Left lung (tissue), 10 donors: ENCODE measurements around the gene CRIP3. TPM values are rescaled to one million over a fixed set of nuclear protein-coding genes. Genes with fewer than 3 reads are reported as not detected.

Experiments
- ATAC-seq: fragments of 200-7000 bp; cut with Tn5 transposase; one replicate; pipeline ENCODE4 v1.9.1; 2020; ENCODE audit warnings: moderate library complexity
- DNase-seq, 4 donors: peaks; one replicate each; pipeline ENCODE4 v3.0.0-alpha.2; 2013 to 2020
- H3K27ac ChIP-seq, 2 donors: fragments of 200-600 bp; sonication (generic) in 1 of 2; one replicate each; pipeline versions ENCODE4 v1.5.0 to v1.8.0; 2020 to 2021
- H3K27me3 ChIP-seq, 2 donors: fragments of 200-600 bp; sonication (generic) in 1 of 2; one replicate each; pipeline versions ENCODE4 v1.5.0 to v1.8.0; 2020 to 2021
- H3K36me3 ChIP-seq, 2 donors: fragments of 200-600 bp; sonication (generic) in 1 of 2; one replicate each; pipeline versions ENCODE4 v1.5.0 to v1.8.0; 2020 to 2021
- H3K4me1 ChIP-seq, 2 donors: fragments of 200-600 bp; one replicate each; pipeline ENCODE4 v1.8.0; 2021
- H3K4me3 ChIP-seq, 2 donors: fragments of 200-600 bp; sonication (generic) in 1 of 2; one replicate each; pipeline versions ENCODE4 v1.5.0 to v1.8.0; 2020 to 2021; ENCODE audit warnings: mild to moderate bottlenecking in 1 of 2
- H3K9me3 ChIP-seq, 2 donors: fragments of 200-600 bp; sonication (generic) in 1 of 2; one replicate each; pipeline versions ENCODE4 v1.5.0 to v1.8.0; 2020 to 2021
- intact Hi-C, 2 donors: fragments of 100-400 bp; cut with DNase I; formaldehyde crosslinking; loops; one replicate each; pipeline versions ENCODE4 v1.11.2 to v1.14.2; 2022
- polyA plus RNA-seq, 6 donors: library from polyadenylated mRNA; unstranded; fragments of 120-200 nt; gene quantifications; one replicate each; pipeline ENCODE4 v1.2.1, GENCODE V29; 2013; ENCODE audit not compliant: insufficient read length in 6 of 6
- total RNA-seq, 2 donors: library from RNA; stranded (reverse); fragmentation: NEBNext Ultra II Directional; extraction: Animal tissue kit (Norgen Biotek cat#: 25700); gene quantifications; one replicate each; pipeline ENCODE4 v1.2.1, GENCODE V29; 2021
- TF ChIP-seq, protein P1 (sequence below), 2 donors: fragments of 200-600 bp; sonication (generic) in 1 of 2; IDR thresholded peaks; one replicate each; pipeline versions ENCODE4 v1.5.0 to v1.8.0; 2021; ENCODE audit warnings: antibody characterized with exemption in 2 of 2
- donor health status: DM: no; HTN: yes; CAD: no.
- donor health status: DM: no; HTN: no; CAD: no.

Gene CRIP3
- total and polyA plus RNA-seq, 8 donors, result 0.52 to 7.6 (median 3.8) TPM

DNA sequence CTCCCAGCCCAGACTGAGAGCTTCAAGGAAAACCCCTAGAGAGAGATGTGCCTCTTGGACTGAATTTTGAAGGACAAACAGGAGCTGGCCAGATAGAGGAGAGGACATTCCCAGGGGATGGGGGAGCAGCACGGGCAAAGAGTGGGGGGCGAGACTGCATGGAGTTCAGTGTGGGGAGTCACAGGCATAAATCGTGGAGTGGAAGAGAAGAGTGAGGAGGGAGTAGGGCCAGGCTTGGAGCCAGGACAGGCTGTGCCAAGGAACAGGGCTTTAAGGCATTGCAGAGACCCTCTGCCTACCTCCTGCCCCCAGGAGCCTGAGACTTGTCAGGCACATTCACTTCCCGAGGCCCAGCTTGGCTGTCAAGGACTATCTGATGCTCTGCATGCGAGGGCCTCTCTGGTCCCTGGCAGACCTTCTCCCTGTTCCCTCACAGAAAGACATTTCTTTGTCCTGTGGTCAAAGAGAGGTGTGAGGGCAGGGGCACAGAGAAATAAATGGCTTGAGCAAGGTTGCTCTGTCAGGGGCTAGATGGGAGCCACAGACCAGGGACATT lies 15.8 kb downstream of the CRIP3 start:
- Histone ChIP-seq H3K4me1 (no peaks in the 10 kb centered on the region), H3K9me3 (no peaks in the 10 kb centered on the region), H3K27me3 (peaks cover 0 to 10% of the 10 kb centered on the region in 2 donors), H3K4me3 (no peak overlapping the region), H3K27ac (no peak overlapping the region), H3K36me3 (no peaks in the 10 kb centered on the region)
- DNase-seq (no peak), ATAC-seq (no peak)
- TF ChIP-seq, protein P1, sequence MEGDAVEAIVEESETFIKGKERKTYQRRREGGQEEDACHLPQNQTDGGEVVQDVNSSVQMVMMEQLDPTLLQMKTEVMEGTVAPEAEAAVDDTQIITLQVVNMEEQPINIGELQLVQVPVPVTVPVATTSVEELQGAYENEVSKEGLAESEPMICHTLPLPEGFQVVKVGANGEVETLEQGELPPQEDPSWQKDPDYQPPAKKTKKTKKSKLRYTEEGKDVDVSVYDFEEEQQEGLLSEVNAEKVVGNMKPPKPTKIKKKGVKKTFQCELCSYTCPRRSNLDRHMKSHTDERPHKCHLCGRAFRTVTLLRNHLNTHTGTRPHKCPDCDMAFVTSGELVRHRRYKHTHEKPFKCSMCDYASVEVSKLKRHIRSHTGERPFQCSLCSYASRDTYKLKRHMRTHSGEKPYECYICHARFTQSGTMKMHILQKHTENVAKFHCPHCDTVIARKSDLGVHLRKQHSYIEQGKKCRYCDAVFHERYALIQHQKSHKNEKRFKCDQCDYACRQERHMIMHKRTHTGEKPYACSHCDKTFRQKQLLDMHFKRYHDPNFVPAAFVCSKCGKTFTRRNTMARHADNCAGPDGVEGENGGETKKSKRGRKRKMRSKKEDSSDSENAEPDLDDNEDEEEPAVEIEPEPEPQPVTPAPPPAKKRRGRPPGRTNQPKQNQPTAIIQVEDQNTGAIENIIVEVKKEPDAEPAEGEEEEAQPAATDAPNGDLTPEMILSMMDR (IDR thresholded peaks at IDR 0.05), result no peak
- intact Hi-C loops, result no loop called here

DNA sequence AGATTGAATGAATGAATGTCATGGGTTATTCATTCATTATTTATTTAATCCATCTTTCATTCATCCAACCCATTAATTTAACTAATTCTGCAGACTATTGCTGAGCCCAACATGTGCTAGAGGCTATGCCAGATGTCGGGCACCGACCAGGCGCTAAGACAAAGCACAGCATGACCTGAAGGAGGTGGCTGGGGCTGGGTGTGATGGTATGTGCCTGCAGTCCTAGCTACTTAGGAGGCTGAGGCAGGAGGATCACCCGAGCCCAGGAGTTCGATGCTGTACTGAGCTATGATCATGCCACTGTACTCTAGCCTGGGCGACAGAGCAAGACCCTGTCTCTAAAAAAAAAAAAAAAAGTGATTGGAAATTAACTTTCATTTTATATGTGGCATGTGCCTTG lies 16.3 kb downstream of the CRIP3 start:
- no peaks in the 10 kb centered on the region for H3K36me3 ChIP-seq

DNA sequence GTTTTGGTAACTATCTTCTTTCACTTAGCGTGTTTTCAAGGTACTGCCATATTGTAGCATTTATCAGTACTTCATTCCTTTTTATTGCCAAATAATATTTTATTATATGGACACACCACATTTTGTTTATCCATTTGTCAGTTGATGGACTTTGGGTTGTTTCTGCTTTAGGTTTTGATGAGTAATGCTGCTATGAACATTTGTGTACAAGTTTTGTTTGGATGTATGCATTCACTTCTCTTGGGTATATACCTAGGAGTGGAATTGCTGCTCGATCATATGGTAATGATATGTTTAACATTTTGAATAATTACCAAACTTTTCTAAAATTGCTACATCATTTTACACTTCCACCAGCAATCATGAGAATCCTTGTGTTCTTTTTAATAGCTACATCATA lies 16.9 kb downstream of the CRIP3 start:
- DNase-seq, result no peak
- Histone ChIP-seq H3K27ac (no peak overlapping the region), H3K27me3 (peaks cover 0 to 10% of the 10 kb centered on the region in 2 donors), H3K36me3 (no peaks in the 10 kb centered on the region), H3K4me3 (no peak overlapping the region), H3K9me3 (no peaks in the 10 kb centered on the region), H3K4me1 (no peaks in the 10 kb centered on the region)
- TF ChIP-seq, protein P1 (IDR thresholded peaks at IDR 0.05), result no peak
- intact Hi-C loops, result no loop called here
- ATAC-seq, result no peak

More for the DNA sequence above, 16.3 kb downstream of the CRIP3 start:
- H3K4me1 ChIP-seq, result no peaks in the 10 kb centered on the region
- no peak overlapping the region for H3K4me3 ChIP-seq
- TF ChIP-seq, protein P1 (IDR thresholded peaks at IDR 0.05), result no peak
- peaks cover 0 to 9% of the 10 kb centered on the region in 2 donors for H3K27me3 ChIP-seq
- ATAC-seq (no peak), DNase-seq (no peak)
- intact Hi-C loops, result no loop called here
- no peaks in the 10 kb centered on the region for H3K9me3 ChIP-seq
- no peak overlapping the region for H3K27ac ChIP-seq

DNA sequence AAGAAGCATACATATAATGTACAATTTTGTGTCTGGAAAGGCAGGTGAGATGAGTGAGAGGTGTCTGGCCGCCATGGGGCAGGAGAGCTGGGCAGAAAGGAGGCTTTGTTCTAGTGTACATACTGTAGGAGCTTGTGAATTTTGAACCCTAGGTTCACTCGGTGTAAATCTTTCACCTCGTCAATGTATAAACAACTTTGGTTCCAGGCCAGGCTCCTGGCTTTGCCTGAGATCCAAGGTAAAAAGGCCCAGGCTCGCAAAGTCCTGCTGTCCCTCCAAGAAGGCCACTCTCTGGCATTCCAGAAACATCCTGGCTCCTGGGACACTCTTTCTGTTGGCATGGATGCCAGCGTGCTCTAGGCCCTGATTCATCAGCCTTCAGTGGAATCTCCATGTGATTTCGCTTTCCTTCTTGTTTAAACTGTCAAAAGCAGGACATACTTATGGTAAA lies 17.7 kb downstream of the CRIP3 start:
- no peak for ATAC-seq
- TF ChIP-seq, protein P1 (IDR thresholded peaks at IDR 0.05), result no peak
- Histone ChIP-seq H3K36me3 (no peaks in the 10 kb centered on the region), H3K27me3 (peaks cover 0 to 16% of the 10 kb centered on the region in 2 donors), H3K27ac (no peak overlapping the region), H3K4me3 (no peak overlapping the region), H3K4me1 (no peaks in the 10 kb centered on the region), H3K9me3 (no peaks in the 10 kb centered on the region)
- DNase-seq, result no peak
- intact Hi-C loops, result no loop called here

DNA sequence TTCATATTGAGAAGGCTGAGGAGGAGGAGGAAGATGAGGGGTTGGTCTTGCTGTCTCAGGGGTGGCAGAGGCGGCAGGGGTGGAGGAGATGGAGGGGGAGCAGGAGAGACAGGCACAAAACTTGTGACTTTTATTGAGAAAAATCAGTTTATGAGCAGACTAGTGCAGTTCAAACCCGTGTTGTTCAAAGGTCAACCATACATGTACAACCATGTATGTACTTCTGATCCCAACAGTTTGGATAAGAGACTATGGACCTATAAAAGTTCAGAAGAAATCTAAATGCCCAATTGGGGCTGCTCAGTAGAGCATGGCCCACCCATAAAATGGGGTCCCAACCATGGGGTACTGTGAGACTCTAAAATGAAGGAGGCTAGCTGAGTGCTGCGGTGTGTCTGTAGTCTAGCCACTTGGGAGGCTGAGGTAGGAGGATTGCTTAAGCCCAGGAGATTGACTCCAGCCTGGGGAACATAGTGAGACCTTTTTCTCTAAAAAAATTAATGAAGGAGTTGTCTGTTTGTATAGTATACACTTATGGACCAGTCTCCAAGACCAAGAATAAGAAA lies 18.2 kb downstream of the CRIP3 start:
- Histone ChIP-seq H3K4me3 (no peak overlapping the region), H3K4me1 (no peaks in the 10 kb centered on the region), H3K27me3 (peaks cover 0 to 21% of the 10 kb centered on the region in 2 donors), H3K36me3 (no peaks in the 10 kb centered on the region), H3K9me3 (no peaks in the 10 kb centered on the region), H3K27ac (no peak overlapping the region)
- intact Hi-C loops, result no loop called here
- ATAC-seq (no peak), DNase-seq (no peak)
- TF ChIP-seq, protein P1 (IDR thresholded peaks at IDR 0.05), result no peak
